Measurements from ENCODE around the gene DLK1. TPM values are rescaled to one million over a fixed set of nuclear protein-coding genes. Genes with fewer than 3 reads are reported as not detected.
A peak's percentile ranks its signal among the peaks of the same experiment; 100 is the strongest.

The DLK1 gene
- total and polyA plus RNA-seq, 11 donors = 1.4 to 52.4 (median 9.3) TPM

DNA sequence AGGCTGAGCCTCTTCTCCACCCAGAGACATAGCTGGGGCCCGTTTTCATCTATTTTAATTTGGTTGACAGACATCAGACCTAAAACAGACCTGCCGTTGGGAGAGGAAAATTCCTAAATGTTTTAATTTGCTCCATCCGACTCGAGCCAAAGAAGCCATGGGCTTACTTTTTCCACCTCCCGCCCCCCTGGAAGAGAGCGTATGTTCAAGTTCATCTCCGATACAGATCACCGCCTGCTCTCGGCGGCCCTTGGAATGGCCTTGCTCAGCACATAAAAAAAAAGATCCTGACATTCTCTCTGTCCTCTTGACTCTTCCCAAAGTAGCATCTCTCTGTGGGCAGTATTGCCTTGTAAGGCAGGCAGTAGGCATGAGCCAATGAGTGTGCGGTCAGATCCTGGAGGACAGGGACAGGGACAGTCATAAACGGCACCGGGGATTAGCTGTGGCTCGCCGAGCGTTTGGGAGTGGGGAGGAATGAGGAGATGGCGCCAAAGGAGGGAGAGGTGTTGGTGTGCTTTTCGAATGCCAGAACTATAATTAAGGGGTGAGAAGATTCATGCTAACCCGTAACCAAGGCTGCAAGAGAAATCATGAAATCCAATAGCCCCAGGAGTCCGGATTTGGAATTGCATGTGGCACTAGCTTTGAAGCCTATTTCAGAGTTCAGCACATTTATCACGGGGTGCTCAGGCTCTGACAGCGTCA, 51.3 kb downstream of the DLK1 start:
- ATAC-seq = no peak
- Histone ChIP-seq H3K4me1 (no peaks in the 10 kb centered on the region), H3K9me3 (no peaks in the 10 kb centered on the region), H3K4me3 (no peak overlapping the region), H3K36me3 (no peaks in the 10 kb centered on the region), H3K27me3 (peaks cover 0 to 7% (median 0%) of the 10 kb centered on the region in 9 donors), H3K27ac (no peak overlapping the region)
- 81 to 84% (median 84%) methylated on average over 22 of the region's 22 CpGs for WGBS, 4 donors
- peak in 1 of 5 donors; percentile 33 for DNase-seq
- TF ChIP-seq POLR2A (IDR thresholded peaks at IDR 0.05) = no peak
- no peak for TF ChIP-seq CTCF (IDR thresholded peaks at IDR 0.05)
- intact Hi-C loops (cut with DNase I) = no loop called here

DNA sequence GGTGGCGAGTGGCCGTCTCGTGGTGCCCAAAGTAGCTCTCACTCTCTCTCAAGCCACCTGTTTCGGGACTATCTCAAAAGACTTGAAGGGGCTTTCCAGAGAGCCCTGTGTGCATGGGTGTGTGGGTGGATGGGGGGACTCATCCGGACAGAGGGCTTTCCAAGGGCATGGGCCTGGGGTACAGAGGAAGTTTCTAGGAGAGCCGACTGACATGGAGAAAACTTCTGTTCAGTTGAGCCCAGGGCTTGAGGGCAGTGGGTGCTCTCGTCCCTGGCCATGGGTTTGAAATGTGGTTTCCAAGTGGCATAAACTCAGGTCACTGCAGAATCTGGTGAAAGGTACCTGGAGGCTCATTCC, 51.8 kb downstream of the DLK1 start:
- peak in 1 of 5 donors; percentile 11 for DNase-seq
- Histone ChIP-seq H3K27ac (no peak overlapping the region), H3K36me3 (no peaks in the 10 kb centered on the region), H3K9me3 (no peaks in the 10 kb centered on the region), H3K4me1 (no peaks in the 10 kb centered on the region), H3K27me3 (peaks cover 0 to 7% (median 0%) of the 10 kb centered on the region in 9 donors), H3K4me3 (no peak overlapping the region)
- intact Hi-C loops (cut with DNase I) = no loop called here
- ATAC-seq = no peak
- 78 to 86% (median 81%) methylated on average over 5 to 7 of the region's 7 CpGs for WGBS, 4 donors
- no peak for TF ChIP-seq CTCF (IDR thresholded peaks at IDR 0.05)
- TF ChIP-seq POLR2A (IDR thresholded peaks at IDR 0.05) = no peak

DNA sequence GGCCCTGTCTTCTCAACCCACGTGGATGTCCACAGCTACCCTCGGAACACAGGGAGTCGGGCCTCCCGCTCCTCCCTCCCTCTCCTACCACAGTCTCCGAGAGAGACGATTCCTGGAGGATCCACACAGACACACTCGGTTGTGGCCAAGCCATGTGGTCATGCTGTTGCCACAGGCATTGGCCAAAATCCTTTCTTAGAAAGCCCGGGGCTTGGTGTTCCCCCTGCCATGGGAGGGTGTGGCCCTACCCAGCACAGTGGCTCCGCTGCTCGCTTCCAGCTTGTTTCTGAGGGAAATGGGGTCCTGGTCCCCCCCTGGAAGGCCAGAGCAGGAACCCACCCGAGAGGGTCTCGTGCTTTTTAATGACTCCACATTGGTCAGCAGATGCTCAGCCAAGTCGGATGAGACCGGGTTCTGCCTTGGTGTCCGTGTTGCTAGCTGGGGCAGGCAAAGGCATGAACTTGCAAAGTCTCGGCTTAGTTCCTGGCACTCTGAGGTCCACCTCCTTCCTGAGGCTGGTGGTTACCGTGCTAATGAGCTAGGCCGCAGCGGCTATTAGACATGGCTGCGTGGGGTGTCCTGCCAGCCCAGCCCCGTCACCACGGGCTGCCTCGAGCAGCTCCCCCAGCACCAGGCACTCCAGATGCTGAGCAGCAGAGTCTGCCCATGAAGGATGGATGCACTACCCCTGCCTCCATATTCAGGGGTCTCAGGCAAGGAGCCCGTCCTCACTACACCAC, 52.4 kb downstream of the DLK1 start:
- Histone ChIP-seq H3K9me3 (no peaks in the 10 kb centered on the region), H3K36me3 (no peaks in the 10 kb centered on the region), H3K4me3 (no peak overlapping the region), H3K27me3 (peaks cover 0 to 7% (median 0%) of the 10 kb centered on the region in 9 donors), H3K4me1 (no peaks in the 10 kb centered on the region), H3K27ac (no peak overlapping the region)
- ATAC-seq (no peak), DNase-seq (peak in 1 of 5 donors; percentile 37)
- intact Hi-C loops (cut with DNase I) = no loop called here
- 82 to 92% (median 87%) methylated on average over 17 to 24 of the region's 24 CpGs for WGBS, 4 donors
- TF ChIP-seq CTCF (IDR thresholded peaks at IDR 0.05) (no peak), POLR2A (IDR thresholded peaks at IDR 0.05) (no peak)

DNA sequence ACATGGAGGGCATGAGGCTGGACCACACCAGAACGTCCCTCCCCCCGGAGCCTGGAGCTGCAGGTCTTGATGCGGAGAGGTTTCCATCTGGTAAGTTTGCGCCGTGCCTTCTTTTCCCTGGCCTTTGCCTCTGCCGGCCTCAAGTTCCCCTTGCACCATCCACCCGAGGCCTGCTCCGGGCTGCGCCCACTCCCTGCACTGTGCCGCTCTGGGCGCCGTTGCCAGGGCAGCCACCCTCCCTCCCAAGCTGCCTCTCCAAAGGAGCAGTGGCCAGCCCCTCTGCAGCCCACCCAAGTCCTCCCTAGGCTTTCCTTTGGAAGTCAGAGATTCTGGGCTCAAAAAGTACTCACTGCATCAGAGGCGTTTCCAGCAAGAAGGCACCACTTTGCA, 53.0 kb downstream of the DLK1 start:
- no peaks in the 10 kb centered on the region for H3K9me3 ChIP-seq
- intact Hi-C loops (cut with DNase I) = no loop called here

More for the DNA sequence above, 53.0 kb downstream of the DLK1 start:
- no peak overlapping the region for H3K4me3 ChIP-seq
- whole genome bisulfite sequencing, 4 donors = 91 to 96% (median 93%) methylated on average over 13 of the region's 13 CpGs
- TF ChIP-seq POLR2A (IDR thresholded peaks at IDR 0.05) (no peak), CTCF (IDR thresholded peaks at IDR 0.05) (no peak)
- no peak overlapping the region for H3K27ac ChIP-seq
- H3K27me3 ChIP-seq = peaks cover 0 to 7% (median 0%) of the 10 kb centered on the region in 9 donors
- ATAC-seq (no peak), DNase-seq (peak in 1 of 5 donors; percentile 51)
- no peaks in the 10 kb centered on the region for H3K4me1 ChIP-seq
- H3K36me3 ChIP-seq = no peaks in the 10 kb centered on the region

Data from heart left ventricle (tissue), 16 donors.